ENCODE results near the gene TNRC6B. TPM values are rescaled to one million over a fixed set of nuclear protein-coding genes. Genes with fewer than 3 reads are reported as not detected.

Gene TNRC6B
- total and polyA plus RNA-seq, 2 of the 13 experiments (the other 11 are each of a cell fraction or from before 2014, with no cell fraction given), result 8.9 to 13.2 TPM

- TF ChIP-seq ZNF564 (CRISPR knock-in tag; IDR thresholded peaks at IDR 0.05), result peak; percentile 88
- no peak for TF ChIP-seq ZNF629 (CRISPR knock-in tag; conservative IDR thresholded peaks at IDR 0.05)
- TF ChIP-seq ZBTB1 (CRISPR knock-in tag; IDR thresholded peaks at IDR 0.05; ENCODE audit: borderline replicate concordance), result no peak
- no peak; the same call in 1 of the 2 replicates for TF ChIP-seq ZNF263 (CRISPR knock-in tag; IDR thresholded peaks at IDR 0.05)
- peak; percentile 88; the same call in 1 of the 2 replicates for TF ChIP-seq KMT2A (CRISPR knock-in tag; IDR thresholded peaks at IDR 0.05)
- peak; percentile 81; the same call in 1 of the 2 replicates for TF ChIP-seq CBX5 (CRISPR knock-in tag; IDR thresholded peaks at IDR 0.05; ENCODE audit: borderline replicate concordance)
- TF ChIP-seq SALL2 (CRISPR knock-in tag; IDR thresholded peaks at IDR 0.05), result no peak; the same call in none of the 2 replicates
- no peak for TF ChIP-seq ZEB1 (IDR thresholded peaks at IDR 0.05; ENCODE audit: insufficient replicate concordance, low read depth)
- TF ChIP-seq CHCHD3 (CRISPR knock-in tag; IDR thresholded peaks at IDR 0.05), result peak; percentile 55; the same call in 1 of the 2 replicates
- TF ChIP-seq TEAD2 (CRISPR knock-in tag; IDR thresholded peaks at IDR 0.05), result no peak
- no peak for TF ChIP-seq SETDB1 (CRISPR knock-in tag; IDR thresholded peaks at IDR 0.05; ENCODE audit: borderline replicate concordance)
- TF ChIP-seq ZNF225 (CRISPR knock-in tag; IDR thresholded peaks at IDR 0.05), result peak; percentile 98
- TF ChIP-seq BORCS8-MEF2B (CRISPR knock-in tag; IDR thresholded peaks at IDR 0.05), result peak; percentile 89
- TF ChIP-seq ZNF136 (CRISPR knock-in tag; IDR thresholded peaks at IDR 0.05; ENCODE audit: low read depth), result peak; percentile 18
- TF ChIP-seq HOMEZ (CRISPR knock-in tag; IDR thresholded peaks at IDR 0.05; ENCODE audit: low read depth), result no peak
- peak; percentile 67; the same call in 1 of the 2 replicates for TF ChIP-seq ARID5B (CRISPR knock-in tag; IDR thresholded peaks at IDR 0.05)
- TF ChIP-seq ARID2 (CRISPR knock-in tag; IDR thresholded peaks at IDR 0.05; ENCODE audit: borderline replicate concordance), result 0 out of 2 replicates have a peak, but pooled peaks have one; percentile 58
- no peak for TF ChIP-seq TRAFD1 (CRISPR knock-in tag; IDR thresholded peaks at IDR 0.05; ENCODE audit: borderline replicate concordance)
- peak; percentile 93 for TF ChIP-seq ZNF124 (CRISPR knock-in tag; IDR thresholded peaks at IDR 0.05)
- peak; percentile 92; the same call in 1 of the 2 replicates for TF ChIP-seq ZNF335 (CRISPR knock-in tag; IDR thresholded peaks at IDR 0.05)
- peak; percentile 79; the same call in 1 of the 2 replicates for TF ChIP-seq MTERF4 (CRISPR knock-in tag; IDR thresholded peaks at IDR 0.05)
Observed at GRCh38 chr22:40346185-40347118, 168.7 kb downstream of the TNRC6B start, which contains the start of gene ADSL (continued).
